Measurements from ENCODE around the gene TIFAB.
A peak's percentile ranks its signal among the peaks of the same experiment; 100 is the strongest.

TIFAB gene

GRCh38 chr5:135478938-135479337 is 26.8 kb upstream of the TIFAB start:
- H3K9me3 ChIP-seq (ENCODE audit: insufficient read depth, low read depth, low read length) = no peaks in the 10 kb centered on the region
- H3K9ac ChIP-seq (ENCODE audit: low read depth, low read length) = no peak overlapping the region
- peaks cover 97% of the 10 kb centered on the region for H3K27me3 ChIP-seq (ENCODE audit: insufficient read depth, low read length)
- H3K4me3 ChIP-seq (ENCODE audit: low read length) = no peak overlapping the region
- no peak overlapping the region for H3K27ac ChIP-seq (ENCODE audit: low read length)
- H3K4me1 ChIP-seq (ENCODE audit: insufficient read depth, low read length) = peaks cover 15% of the 10 kb centered on the region; the same call in 1 of the 2 replicates
- no peaks in the 10 kb centered on the region for H3K36me3 ChIP-seq (ENCODE audit: insufficient read depth, low read depth, low read length)

GRCh38 chr5:135477613-135478066 is 25.5 kb upstream of the TIFAB start:
- Histone ChIP-seq H3K4me1 (ENCODE audit: insufficient read depth, low read length) (peaks cover 15% of the 10 kb centered on the region; the same call in 1 of the 2 replicates), H3K27me3 (ENCODE audit: insufficient read depth, low read length) (peaks cover 97% of the 10 kb centered on the region), H3K27ac (ENCODE audit: low read length) (no peak overlapping the region), H3K9me3 (ENCODE audit: insufficient read depth, low read depth, low read length) (no peaks in the 10 kb centered on the region), H3K9ac (ENCODE audit: low read depth, low read length) (no peak overlapping the region), H3K4me3 (ENCODE audit: low read length) (no peak overlapping the region), H3K36me3 (ENCODE audit: insufficient read depth, low read depth, low read length) (no peaks in the 10 kb centered on the region)

GRCh38 chr5:135476615-135477581 is 24.7 kb upstream of the TIFAB start:
- no peaks in the 10 kb centered on the region for H3K36me3 ChIP-seq (ENCODE audit: insufficient read depth, low read depth, low read length)
- H3K9me3 ChIP-seq (ENCODE audit: insufficient read depth, low read depth, low read length) = no peaks in the 10 kb centered on the region
- H3K4me3 ChIP-seq (ENCODE audit: low read length) = no peak overlapping the region
- H3K27me3 ChIP-seq (ENCODE audit: insufficient read depth, low read length) = peaks cover 97% of the 10 kb centered on the region
- H3K9ac ChIP-seq (ENCODE audit: low read depth, low read length) = no peak overlapping the region
- H3K27ac ChIP-seq (ENCODE audit: low read length) = no peak overlapping the region
- peaks cover 15% of the 10 kb centered on the region; the same call in 1 of the 2 replicates for H3K4me1 ChIP-seq (ENCODE audit: insufficient read depth, low read length)

GRCh38 chr5:135473956-135474670 is 22.0 kb upstream of the TIFAB start:
- no peak overlapping the region for H3K27ac ChIP-seq (ENCODE audit: low read length)
- no peak overlapping the region for H3K4me3 ChIP-seq (ENCODE audit: low read length)
- H3K9me3 ChIP-seq (ENCODE audit: insufficient read depth, low read depth, low read length) = no peaks in the 10 kb centered on the region
- H3K4me1 ChIP-seq (ENCODE audit: insufficient read depth, low read length) = peaks cover 11% of the 10 kb centered on the region; the same call in 1 of the 2 replicates
- no peak overlapping the region for H3K9ac ChIP-seq (ENCODE audit: low read depth, low read length)
- H3K27me3 ChIP-seq (ENCODE audit: insufficient read depth, low read length) = peaks cover 100% of the 10 kb centered on the region
- H3K36me3 ChIP-seq (ENCODE audit: insufficient read depth, low read depth, low read length) = no peaks in the 10 kb centered on the region

GRCh38 chr5:135472141-135472540 is 20.0 kb upstream of the TIFAB start:
- H3K9me3 ChIP-seq (ENCODE audit: insufficient read depth, low read depth, low read length) = no peaks in the 10 kb centered on the region
- H3K36me3 ChIP-seq (ENCODE audit: insufficient read depth, low read depth, low read length) = no peaks in the 10 kb centered on the region
- peaks cover 100% of the 10 kb centered on the region for H3K27me3 ChIP-seq (ENCODE audit: insufficient read depth, low read length)
- no peak overlapping the region for H3K27ac ChIP-seq (ENCODE audit: low read length)
- H3K9ac ChIP-seq (ENCODE audit: low read depth, low read length) = no peak overlapping the region
- no peak overlapping the region for H3K4me3 ChIP-seq (ENCODE audit: low read length)
- H3K4me1 ChIP-seq (ENCODE audit: insufficient read depth, low read length) = peaks cover 7% of the 10 kb centered on the region; the same call in 1 of the 2 replicates

GRCh38 chr5:135471726-135472125 is 19.6 kb upstream of the TIFAB start:
- Histone ChIP-seq H3K27me3 (ENCODE audit: insufficient read depth, low read length) (peaks cover 100% of the 10 kb centered on the region), H3K4me3 (ENCODE audit: low read length) (no peak overlapping the region), H3K36me3 (ENCODE audit: insufficient read depth, low read depth, low read length) (no peaks in the 10 kb centered on the region), H3K9me3 (ENCODE audit: insufficient read depth, low read depth, low read length) (no peaks in the 10 kb centered on the region), H3K27ac (ENCODE audit: low read length) (no peak overlapping the region), H3K4me1 (ENCODE audit: insufficient read depth, low read length) (peaks cover 8% of the 10 kb centered on the region; the same call in 1 of the 2 replicates), H3K9ac (ENCODE audit: low read depth, low read length) (no peak overlapping the region)

GRCh38 chr5:135469911-135470310 is 17.8 kb upstream of the TIFAB start:
- Histone ChIP-seq H3K27me3 (ENCODE audit: insufficient read depth, low read length) (peaks cover 100% of the 10 kb centered on the region), H3K9me3 (ENCODE audit: insufficient read depth, low read depth, low read length) (no peaks in the 10 kb centered on the region), H3K9ac (ENCODE audit: low read depth, low read length) (no peak overlapping the region), H3K4me3 (ENCODE audit: low read length) (no peak overlapping the region), H3K36me3 (ENCODE audit: insufficient read depth, low read depth, low read length) (no peaks in the 10 kb centered on the region), H3K4me1 (ENCODE audit: insufficient read depth, low read length) (peaks cover 16% of the 10 kb centered on the region; the same call in 1 of the 2 replicates), H3K27ac (ENCODE audit: low read length) (no peak overlapping the region)

GRCh38 chr5:135468541-135468940 is 16.4 kb upstream of the TIFAB start:
- Histone ChIP-seq H3K36me3 (ENCODE audit: insufficient read depth, low read depth, low read length) (no peaks in the 10 kb centered on the region), H3K27ac (ENCODE audit: low read length) (no peak overlapping the region), H3K27me3 (ENCODE audit: insufficient read depth, low read length) (peaks cover 100% of the 10 kb centered on the region), H3K9me3 (ENCODE audit: insufficient read depth, low read depth, low read length) (no peaks in the 10 kb centered on the region), H3K4me3 (ENCODE audit: low read length) (no peak overlapping the region), H3K4me1 (ENCODE audit: insufficient read depth, low read length) (peaks cover 16% of the 10 kb centered on the region; the same call in 1 of the 2 replicates), H3K9ac (ENCODE audit: low read depth, low read length) (no peak overlapping the region)

GRCh38 chr5:135467871-135468485 is 15.8 kb upstream of the TIFAB start:
- Histone ChIP-seq H3K36me3 (ENCODE audit: insufficient read depth, low read depth, low read length) (no peaks in the 10 kb centered on the region), H3K4me3 (ENCODE audit: low read length) (no peak overlapping the region), H3K9me3 (ENCODE audit: insufficient read depth, low read depth, low read length) (no peaks in the 10 kb centered on the region), H3K27me3 (ENCODE audit: insufficient read depth, low read length) (peaks cover 100% of the 10 kb centered on the region), H3K27ac (ENCODE audit: low read length) (no peak overlapping the region), H3K4me1 (ENCODE audit: insufficient read depth, low read length) (peaks cover 16% of the 10 kb centered on the region; the same call in 1 of the 2 replicates), H3K9ac (ENCODE audit: low read depth, low read length) (no peak overlapping the region)

- peaks cover 100% of the 10 kb centered on the region for H3K27me3 ChIP-seq (ENCODE audit: insufficient read depth, low read length)
- H3K36me3 ChIP-seq (ENCODE audit: insufficient read depth, low read depth, low read length) = no peaks in the 10 kb centered on the region
- peaks cover 16% of the 10 kb centered on the region; the same call in 1 of the 2 replicates for H3K4me1 ChIP-seq (ENCODE audit: insufficient read depth, low read length)
- H3K9ac ChIP-seq (ENCODE audit: low read depth, low read length) = no peak overlapping the region
- H3K27ac ChIP-seq (ENCODE audit: low read length) = no peak overlapping the region
- H3K9me3 ChIP-seq (ENCODE audit: insufficient read depth, low read depth, low read length) = no peaks in the 10 kb centered on the region
- H3K4me3 ChIP-seq (ENCODE audit: low read length) = peak overlapping the region; percentile 67; the same call in 1 of the 2 replicates
Measured at GRCh38 chr5:135467051-135467625, 15.0 kb upstream of the TIFAB start.
